HUDEP-2 (cell line): Measurements from ENCODE around the gene ANO10.
A peak's percentile ranks its signal among the peaks of the same experiment; 100 is the strongest.
"Not testable (repeated sequence)": the region's sequence is repeated elsewhere in the genome, so short reads cannot be mapped to it uniquely, and the experiment has no call there.

ENCODE experiments used
- DNase-seq, 76 experiments: peaks; one replicate each; lab custom pipeline; 2025; ENCODE audit not compliant: unreplicated experiment in 76 of 76; lab: John Stamatoyannopoulos, UW

ANO10 gene

GRCh38 chr3:43629741-43630140 lies 7.9 kb upstream of the ANO10 start:
- DNase-seq = no peak

GRCh38 chr3:43629257-43629656 lies 7.4 kb upstream of the ANO10 start:
- no peak for DNase-seq

DNA sequence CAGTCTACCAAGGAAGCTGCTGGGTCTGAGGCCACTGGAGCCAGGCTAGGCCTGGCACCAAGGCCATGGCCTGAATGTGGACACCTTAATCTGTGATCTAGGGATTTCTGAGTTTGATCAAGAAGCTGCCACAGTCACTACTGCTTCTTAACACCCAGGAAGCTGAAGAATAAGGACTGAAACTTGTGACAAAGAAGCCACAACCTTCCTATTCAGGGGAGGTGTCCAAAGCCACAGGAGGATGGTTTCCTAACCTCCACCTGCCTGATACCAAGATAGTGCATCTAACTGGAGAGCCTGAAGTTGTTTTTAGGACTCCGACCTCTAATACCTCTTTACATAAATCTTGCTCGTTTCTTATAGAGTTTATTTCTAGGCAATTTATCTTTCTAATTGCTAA lies 5.5 kb upstream of the ANO10 start:
- DNase-seq = no peak

- no peak for DNase-seq
These were observed 3.0 kb upstream of the ANO10 start for GRCh38 chr3:43624619-43625305.

DNA sequence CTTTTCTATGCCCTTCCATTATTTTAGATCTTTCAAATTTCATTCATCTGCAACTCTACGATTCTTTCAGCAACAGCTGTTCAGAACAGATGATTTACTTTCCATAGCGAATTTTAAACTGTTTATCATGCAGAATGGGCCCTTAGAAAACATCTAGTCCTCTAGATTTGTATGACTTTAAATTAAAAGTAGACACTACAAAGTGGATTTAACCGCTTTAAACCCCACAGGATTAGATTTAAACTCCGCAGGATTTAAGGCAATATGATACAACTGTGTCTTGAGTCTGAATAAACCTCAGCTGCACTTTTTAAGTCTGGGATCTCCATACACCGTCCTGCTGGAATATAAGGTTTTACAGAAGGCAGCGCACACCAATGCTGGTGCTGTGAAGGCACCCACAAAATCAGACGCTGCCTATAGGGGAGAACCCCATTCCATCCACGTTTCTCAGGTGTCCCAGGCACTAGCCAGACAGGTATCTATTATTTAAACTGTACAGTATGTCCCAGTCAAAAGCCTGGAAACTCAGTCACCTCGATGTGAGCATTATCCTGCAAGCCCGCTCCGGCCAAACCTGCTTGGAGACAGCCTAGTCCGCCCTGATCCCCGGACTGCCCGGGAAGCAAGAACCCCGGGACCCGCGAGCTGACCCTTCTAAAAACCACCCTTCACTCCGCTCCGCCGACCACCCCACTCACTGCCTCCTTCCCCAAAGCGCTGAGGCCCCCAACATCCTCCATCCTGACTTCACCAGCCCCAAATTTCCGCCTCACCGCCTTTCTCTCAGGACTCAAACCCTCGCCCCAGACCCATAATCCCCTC lies 768 bp downstream of the ANO10 start:
- peak in 6 of 76 experiments; percentile 6 to 39 (median 20) for DNase-seq

- DNase-seq = no peak
These were observed 2.2 kb downstream of the ANO10 start for GRCh38 chr3:43619588-43619987.

GRCh38 chr3:43618142-43618541 lies 3.7 kb downstream of the ANO10 start:
- no peak for DNase-seq

GRCh38 chr3:43616034-43616433 lies 5.8 kb downstream of the ANO10 start:
- no peak for DNase-seq

DNA sequence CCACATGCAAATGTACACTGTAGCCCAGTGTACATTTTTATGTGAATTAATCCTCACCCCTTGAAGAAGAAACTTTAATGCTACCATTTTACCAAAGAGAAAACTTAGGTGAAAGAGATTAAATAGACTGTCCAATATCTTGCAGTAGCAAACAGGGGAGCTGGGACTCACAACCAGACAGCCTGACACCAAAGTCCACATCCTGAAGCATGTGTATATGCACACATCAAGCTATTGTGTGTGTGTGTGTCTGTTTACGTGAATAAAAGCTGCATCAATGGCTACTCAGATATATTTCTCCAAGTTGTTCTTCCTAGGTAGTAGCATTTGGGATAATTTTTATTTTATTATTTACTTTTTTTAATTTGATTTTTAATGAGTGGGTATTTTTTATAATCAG lies 6.7 kb downstream of the ANO10 start:
- no peak for DNase-seq

- no peak for DNase-seq
These were observed 7.8 kb downstream of the ANO10 start for GRCh38 chr3:43613976-43614375.

GRCh38 chr3:43612419-43612818 lies 9.4 kb downstream of the ANO10 start:
- no peak for DNase-seq

DNA sequence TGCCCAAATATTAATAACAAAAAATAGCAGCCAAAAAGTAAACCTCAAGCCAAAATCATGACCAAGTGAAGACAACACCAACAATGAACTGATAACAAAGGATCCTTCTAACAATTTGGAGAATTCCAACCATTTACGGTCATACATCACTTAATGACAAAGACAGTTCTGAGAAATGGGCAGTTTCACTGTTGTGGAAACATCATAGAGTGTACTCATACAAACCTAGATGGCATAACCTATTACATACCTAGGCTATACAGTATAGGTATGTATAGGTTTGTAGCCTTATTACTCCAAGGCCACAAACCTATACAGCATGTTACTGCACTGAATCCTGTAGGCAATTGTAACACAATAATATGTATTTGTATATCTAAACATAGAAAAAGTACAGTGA lies 12.4 kb downstream of the ANO10 start:
- no peak for DNase-seq

GRCh38 chr3:43608751-43609150 lies 13.1 kb downstream of the ANO10 start:
- no peak for DNase-seq

DNA sequence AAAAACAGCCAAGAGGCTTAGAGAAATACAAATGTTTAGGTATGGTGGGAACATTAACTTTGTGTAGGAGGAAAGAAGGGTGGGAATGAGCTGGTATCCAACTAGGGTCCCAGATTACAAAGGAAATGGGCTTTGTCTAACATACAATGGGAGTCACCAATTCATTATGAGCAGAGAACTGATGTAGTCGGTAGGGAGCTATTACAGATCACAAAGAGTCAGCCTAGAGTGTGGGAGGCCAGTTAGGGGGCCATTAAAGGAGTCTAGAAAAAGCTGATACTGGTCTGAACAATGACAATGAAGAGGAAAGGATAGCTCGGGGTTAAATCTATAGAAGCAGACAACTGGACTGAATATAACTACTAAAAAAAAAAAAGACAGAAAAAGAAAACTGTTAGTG lies 15.5 kb downstream of the ANO10 start:
- DNase-seq = no peak

- DNase-seq = not testable (repeated sequence)
These were observed 21.9 kb downstream of the ANO10 start for GRCh38 chr3:43599959-43600358.

DNA sequence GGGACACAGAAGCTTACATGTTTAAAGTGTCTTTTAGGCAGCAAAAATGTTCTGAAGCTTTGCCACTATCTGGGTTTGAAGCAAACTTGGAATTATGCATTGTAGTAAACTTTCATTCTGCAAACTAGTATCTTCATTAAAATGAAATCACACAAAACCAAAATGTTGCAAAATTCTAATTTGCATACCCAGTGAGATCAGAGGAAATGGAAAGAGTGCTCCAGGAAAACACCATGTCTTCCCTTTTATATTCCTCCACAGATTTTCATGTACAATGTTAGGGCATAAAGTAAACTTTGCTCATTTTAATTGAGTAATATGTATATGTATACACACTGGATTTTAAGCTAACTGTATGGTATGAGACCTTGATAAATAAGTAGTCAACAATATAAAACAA lies 23.9 kb downstream of the ANO10 start:
- DNase-seq = no peak

- not testable (repeated sequence) for DNase-seq
These were observed 25.6 kb downstream of the ANO10 start for GRCh38 chr3:43596178-43596577.

DNA sequence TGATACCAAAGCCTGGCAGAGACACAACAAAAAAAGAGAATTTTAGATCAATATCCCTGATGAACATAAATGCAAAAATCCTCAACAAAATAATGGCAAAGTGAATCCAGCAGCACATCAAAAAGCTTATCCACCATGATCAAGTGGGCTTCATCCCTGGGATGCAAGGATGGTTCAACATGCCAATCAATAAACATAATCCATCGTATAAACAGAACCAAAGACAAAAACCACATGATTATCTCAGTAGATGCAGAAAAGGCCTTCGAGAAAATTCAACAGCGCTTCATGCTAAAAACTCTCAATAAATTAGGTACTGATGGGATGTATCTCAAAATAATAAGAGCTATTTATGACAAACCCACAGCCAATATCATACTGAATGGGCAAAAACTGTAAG lies 26.5 kb downstream of the ANO10 start:
- not testable (repeated sequence) for DNase-seq

GRCh38 chr3:43593588-43593987 lies 28.2 kb downstream of the ANO10 start:
- not testable (repeated sequence) for DNase-seq

GRCh38 chr3:43591866-43592265 lies 29.9 kb downstream of the ANO10 start:
- not testable (repeated sequence) for DNase-seq

- DNase-seq = no peak
These were observed 34.5 kb downstream of the ANO10 start for GRCh38 chr3:43587303-43587702.
